Activated T-cell treated with anti-CD3 and anti-CD28 coated beads, Interleukin-2, amount 50 U/mL, for 24 hours (primary cell): ENCODE data around the gene GNPTG.

Experiments
- DNase-seq: peaks from one replicate; pipeline ENCODE4 v3.0.0-alpha.2; 2020
- H3K27ac Mint-ChIP-seq: 2 replicates; pipeline ENCODE4 v1.8.0; 2020; ENCODE audit warnings: mild to moderate bottlenecking, mixed read lengths
- H3K27me3 Mint-ChIP-seq: 2 replicates; pipeline ENCODE4 v1.8.0; 2020; ENCODE audit warnings: mixed read lengths
- H3K36me3 Mint-ChIP-seq: 2 replicates; pipeline ENCODE4 v1.8.0; 2020; ENCODE audit warnings: low read depth, mixed read lengths
- H3K4me1 Mint-ChIP-seq: 2 replicates; pipeline ENCODE4 v1.8.0; 2020; ENCODE audit warnings: low read depth, mixed read lengths
- H3K4me3 Mint-ChIP-seq: 2 replicates; pipeline ENCODE4 v1.8.0; 2020; ENCODE audit warnings: mild to moderate bottlenecking, moderate library complexity, mixed read lengths
- H3K9me3 Mint-ChIP-seq: 2 replicates; pipeline ENCODE4 v1.8.0; 2020; ENCODE audit warnings: mixed read lengths

Gene GNPTG

DNA sequence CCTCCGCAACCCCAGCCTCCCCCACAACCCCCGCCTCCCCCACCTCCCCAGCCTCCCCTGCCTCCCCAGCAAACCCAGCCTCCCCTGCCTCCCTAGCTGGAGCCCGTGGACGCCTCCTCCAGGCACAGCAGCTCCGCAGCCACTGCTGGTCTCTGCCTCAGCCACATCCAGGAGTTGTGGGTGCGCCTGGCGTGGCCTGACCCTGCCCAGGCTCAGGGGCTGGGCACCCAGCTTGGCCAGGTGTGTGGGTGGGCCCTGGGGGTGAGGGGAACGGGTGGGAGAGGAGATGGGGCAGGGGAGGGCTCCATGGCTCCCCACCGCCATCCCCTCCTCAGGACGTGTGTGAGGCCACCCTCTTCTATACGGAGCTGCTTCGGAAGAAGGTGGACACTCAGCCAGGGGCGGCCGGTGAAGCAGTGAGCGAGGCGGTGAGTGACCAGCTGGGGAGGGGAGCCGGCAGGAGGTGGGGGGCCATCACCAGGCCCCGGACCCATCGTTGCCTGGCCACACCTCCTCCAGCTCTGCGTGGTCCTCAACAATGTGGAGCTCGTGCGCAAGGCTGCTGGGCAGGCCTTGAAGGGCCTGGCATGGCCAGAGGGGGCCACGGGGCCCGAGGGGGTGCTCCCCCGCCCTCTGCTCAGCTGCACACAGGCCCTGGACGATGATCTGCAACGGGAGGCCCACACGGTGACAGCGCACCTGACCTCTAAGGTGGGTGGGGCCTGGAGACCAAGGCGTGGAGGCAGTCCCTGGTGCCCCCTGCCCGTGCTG lies 5.9 kb upstream of the GNPTG start:
- Mint-ChIP-seq H3K9me3 (no peaks in the 10 kb centered on the region), H3K4me1 (peaks cover 27% of the 10 kb centered on the region), H3K27me3 (no peaks in the 10 kb centered on the region), H3K27ac (no peak overlapping the region), H3K4me3 (no peak overlapping the region), H3K36me3 (peaks cover 27% of the 10 kb centered on the region)
- DNase-seq: no peak

DNA sequence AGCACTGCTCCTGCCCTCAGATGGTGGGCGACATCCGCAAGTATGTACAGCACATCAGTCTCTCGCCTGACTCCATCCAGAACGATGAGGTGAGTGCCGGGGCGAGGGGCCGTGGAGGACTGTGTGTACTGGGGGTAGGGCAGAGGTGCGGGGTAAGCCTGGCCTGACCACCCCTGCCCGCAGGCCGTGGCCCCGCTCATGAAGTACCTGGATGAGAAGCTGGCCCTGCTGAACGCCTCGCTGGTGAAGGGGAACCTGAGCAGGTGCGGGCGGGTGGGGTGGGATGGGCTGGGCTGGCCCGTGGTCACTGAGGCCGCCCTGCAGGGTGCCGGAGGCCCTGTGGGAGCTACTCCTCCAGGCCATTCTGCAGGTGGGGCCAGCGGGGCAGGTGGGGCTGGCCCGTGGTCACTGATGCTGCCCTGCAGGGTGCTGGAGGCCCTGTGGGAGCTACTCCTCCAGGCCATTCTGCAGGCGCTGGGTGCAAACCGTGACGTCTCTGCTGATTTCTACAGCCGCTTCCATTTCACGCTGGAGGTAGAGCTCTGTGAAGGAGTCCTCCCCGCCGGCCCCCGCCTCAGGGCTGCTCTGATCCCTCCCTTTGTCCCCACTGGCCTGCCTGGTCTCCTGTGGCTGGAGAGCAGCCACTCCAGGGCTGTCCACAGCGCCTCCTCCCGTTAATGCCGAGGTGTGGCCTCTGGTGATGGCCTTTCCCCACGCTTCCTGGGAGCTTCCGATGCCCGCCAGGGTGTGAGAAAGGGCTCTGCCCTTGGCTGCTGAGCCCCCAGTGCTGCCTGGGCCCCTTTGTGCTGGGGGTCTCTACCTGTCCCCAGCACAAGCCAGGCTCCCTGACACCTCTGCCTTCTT lies 5.1 kb upstream of the GNPTG start:
- H3K4me1 Mint-ChIP-seq: peaks cover 27% of the 10 kb centered on the region
- H3K36me3 Mint-ChIP-seq: peaks cover 31% of the 10 kb centered on the region
- no peaks in the 10 kb centered on the region for H3K9me3 Mint-ChIP-seq
- H3K27me3 Mint-ChIP-seq: no peaks in the 10 kb centered on the region
- DNase-seq: no peak
- no peak overlapping the region for H3K27ac Mint-ChIP-seq
- no peak overlapping the region for H3K4me3 Mint-ChIP-seq

DNA sequence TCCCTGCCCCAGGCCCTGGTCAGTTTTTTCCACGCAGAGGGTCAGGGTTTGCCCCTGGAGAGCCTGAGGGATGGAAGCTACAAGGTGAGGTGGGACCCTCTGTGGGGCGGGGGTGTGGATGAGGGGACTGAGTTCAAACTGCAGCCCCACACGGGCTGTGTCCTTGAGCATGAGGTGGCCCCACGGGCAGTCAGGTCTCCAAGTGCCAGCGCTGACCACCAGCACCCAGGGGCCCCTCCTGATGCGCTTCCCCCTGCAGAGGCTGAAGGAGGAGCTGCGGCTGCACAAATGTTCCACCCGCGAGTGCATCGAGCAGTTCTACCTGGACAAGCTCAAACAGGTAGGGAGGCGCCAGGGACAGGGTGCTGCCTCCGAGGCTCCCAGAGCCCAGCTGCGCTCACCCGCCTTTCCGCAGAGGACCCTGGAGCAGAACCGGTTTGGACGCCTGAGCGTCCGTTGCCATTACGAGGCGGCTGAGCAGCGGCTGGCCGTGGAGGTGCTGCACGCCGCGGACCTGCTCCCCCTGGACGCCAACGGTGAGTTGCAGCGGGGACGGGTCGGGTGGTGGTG lies 4.4 kb upstream of the GNPTG start:
- Mint-ChIP-seq H3K36me3 (peaks cover 35% of the 10 kb centered on the region), H3K27me3 (no peaks in the 10 kb centered on the region), H3K4me1 (peaks cover 25% of the 10 kb centered on the region), H3K27ac (no peak overlapping the region), H3K9me3 (no peaks in the 10 kb centered on the region), H3K4me3 (no peak overlapping the region)
- DNase-seq: no peak

DNA sequence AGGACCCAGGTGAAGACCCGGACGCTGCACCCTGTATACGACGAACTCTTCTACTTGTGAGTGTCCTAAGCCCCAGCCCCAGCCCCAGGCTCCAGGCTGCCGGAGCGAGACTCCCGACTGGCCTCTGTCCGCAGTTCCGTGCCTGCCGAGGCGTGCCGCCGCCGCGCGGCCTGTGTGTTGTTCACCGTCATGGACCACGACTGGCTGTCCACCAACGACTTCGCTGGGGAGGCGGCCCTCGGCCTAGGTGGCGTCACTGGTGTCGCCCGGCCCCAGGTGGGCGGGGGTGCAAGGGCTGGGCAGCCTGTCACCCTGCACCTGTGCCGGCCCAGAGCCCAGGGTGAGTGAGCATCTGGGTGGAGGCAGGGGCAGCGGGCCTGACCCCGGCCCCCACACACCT lies 3.8 kb upstream of the GNPTG start:
- DNase-seq: no peak
- Mint-ChIP-seq H3K36me3 (peaks cover 36% of the 10 kb centered on the region), H3K4me1 (peaks cover 22% of the 10 kb centered on the region), H3K27ac (no peak overlapping the region), H3K9me3 (no peaks in the 10 kb centered on the region), H3K27me3 (no peaks in the 10 kb centered on the region), H3K4me3 (no peak overlapping the region)

DNA sequence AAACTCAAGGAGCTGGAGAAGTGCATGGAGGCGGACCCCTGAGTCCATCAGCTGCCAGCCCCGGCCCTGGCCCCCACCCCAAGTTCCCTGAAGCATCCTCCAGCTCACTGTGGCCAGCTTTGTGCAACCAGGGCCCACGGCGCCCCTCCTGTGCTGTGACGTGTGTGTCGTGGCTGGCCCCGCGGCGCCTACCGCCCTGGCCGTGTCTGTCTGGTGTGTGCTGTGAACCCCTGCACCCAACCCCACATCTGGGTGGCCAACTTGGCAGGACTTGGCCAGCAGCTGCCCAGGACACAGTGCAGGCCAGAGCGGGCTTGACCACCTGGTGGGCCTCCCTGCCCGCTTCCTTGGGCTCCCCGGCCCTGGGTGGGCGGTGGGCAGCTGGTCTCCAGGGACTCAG lies 3.3 kb upstream of the GNPTG start:
- Mint-ChIP-seq H3K4me1 (peaks cover 22% of the 10 kb centered on the region), H3K9me3 (no peaks in the 10 kb centered on the region), H3K27me3 (no peaks in the 10 kb centered on the region), H3K4me3 (no peak overlapping the region), H3K36me3 (peaks cover 36% of the 10 kb centered on the region), H3K27ac (no peak overlapping the region)
- no peak for DNase-seq

DNA sequence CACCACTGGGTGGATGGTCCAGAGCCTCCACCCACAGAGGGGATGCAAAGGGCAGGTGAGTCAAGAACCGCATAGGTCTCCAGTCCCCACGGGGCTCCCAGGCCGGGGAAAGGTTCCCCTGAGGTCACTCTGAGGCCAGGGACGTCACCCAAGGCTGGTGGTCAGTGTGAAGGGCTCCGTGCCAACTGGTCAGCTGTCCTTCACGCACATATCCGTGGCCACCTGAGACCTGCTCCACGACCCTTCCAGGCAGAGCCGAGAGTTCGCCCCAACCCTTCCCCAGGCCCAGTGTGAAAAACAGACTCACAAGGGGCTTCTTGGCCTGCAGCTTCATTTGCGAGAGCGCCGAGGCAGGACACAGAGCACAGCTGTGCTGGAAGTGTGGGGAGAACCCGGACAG lies 2.8 kb upstream of the GNPTG start:
- H3K36me3 Mint-ChIP-seq: peaks cover 36% of the 10 kb centered on the region
- peaks cover 26% of the 10 kb centered on the region for H3K4me1 Mint-ChIP-seq
- no peak for DNase-seq
- H3K27ac Mint-ChIP-seq: peak overlapping the region; percentile 33
- H3K27me3 Mint-ChIP-seq: no peaks in the 10 kb centered on the region
- peak overlapping the region; percentile 6 for H3K4me3 Mint-ChIP-seq
- H3K9me3 Mint-ChIP-seq: no peaks in the 10 kb centered on the region

DNA sequence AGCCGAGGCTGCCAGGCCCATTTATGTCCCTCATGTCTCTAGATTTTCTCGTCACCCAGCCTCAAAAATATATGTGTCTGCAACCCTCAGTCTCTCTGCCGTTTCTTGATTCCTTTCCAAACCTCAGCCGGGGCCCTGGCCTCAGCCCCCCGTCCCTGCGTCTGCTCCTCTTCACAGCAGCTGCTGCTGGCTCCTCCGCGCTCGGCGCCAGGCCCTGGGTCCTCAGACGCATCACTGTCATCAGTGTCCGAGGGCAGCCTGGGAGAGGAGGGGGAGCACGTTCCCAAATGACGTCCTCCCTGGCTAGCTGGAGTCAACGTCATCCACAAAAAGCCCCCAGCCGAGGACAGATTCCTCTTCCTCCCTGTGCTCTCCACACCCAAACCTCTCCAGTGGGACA lies 2.4 kb upstream of the GNPTG start:
- Mint-ChIP-seq H3K36me3 (peaks cover 36% of the 10 kb centered on the region), H3K4me3 (peak overlapping the region; percentile 6), H3K9me3 (no peaks in the 10 kb centered on the region), H3K27me3 (no peaks in the 10 kb centered on the region), H3K4me1 (peaks cover 28% of the 10 kb centered on the region), H3K27ac (peak overlapping the region; percentile 33)
- no peak for DNase-seq

DNA sequence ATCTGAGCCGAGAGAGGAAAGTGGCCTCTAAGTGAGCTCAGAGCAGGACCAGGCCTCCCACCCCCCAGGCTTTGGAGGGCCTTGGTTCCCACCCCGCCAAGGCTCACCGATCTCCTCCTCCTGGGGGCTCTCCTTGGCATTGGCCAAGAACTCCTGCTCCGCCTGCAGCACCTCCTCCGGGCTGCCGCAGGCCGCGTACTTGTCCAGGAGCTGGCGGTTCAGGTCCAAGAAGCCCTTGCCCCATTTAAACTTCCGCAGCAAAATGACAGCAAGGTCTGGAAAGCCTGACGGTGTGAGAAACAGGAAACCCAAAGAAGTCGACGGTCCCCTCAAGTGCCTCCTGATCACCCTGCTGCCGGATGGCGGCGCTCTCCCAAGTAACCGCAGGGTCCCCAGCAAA lies 1.8 kb upstream of the GNPTG start:
- peaks cover 36% of the 10 kb centered on the region for H3K36me3 Mint-ChIP-seq
- peak overlapping the region; percentile 88 for H3K27ac Mint-ChIP-seq
- no peaks in the 10 kb centered on the region for H3K27me3 Mint-ChIP-seq
- DNase-seq: no peak
- H3K4me1 Mint-ChIP-seq: peaks cover 31% of the 10 kb centered on the region
- H3K9me3 Mint-ChIP-seq: no peaks in the 10 kb centered on the region
- H3K4me3 Mint-ChIP-seq: peak overlapping the region; percentile 85

DNA sequence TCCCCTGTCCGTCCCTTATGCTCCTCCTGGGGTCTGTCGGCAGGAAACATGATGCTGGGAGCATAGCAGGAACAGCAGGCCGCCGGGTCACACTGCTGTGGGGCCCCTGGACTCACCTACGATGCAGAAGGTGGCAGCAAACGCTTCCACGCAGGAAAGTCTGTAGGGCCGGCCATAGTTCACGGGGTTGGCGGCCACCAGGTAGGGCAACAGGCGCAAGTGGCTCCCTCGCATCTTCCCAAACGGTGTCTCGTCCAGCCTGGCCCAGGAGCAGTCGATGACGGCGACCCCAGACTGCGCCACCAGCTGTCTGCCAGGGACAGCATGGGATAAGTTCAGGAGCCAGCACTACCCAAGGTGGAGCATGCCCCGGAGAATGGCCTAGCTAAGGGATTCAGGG lies 1.0 kb upstream of the GNPTG start:
- H3K36me3 Mint-ChIP-seq: peaks cover 36% of the 10 kb centered on the region
- no peaks in the 10 kb centered on the region for H3K27me3 Mint-ChIP-seq
- no peak for DNase-seq
- H3K4me3 Mint-ChIP-seq: peak overlapping the region; percentile 85
- H3K9me3 Mint-ChIP-seq: no peaks in the 10 kb centered on the region
- peak overlapping the region; percentile 88 for H3K27ac Mint-ChIP-seq
- H3K4me1 Mint-ChIP-seq: peaks cover 37% of the 10 kb centered on the region

DNA sequence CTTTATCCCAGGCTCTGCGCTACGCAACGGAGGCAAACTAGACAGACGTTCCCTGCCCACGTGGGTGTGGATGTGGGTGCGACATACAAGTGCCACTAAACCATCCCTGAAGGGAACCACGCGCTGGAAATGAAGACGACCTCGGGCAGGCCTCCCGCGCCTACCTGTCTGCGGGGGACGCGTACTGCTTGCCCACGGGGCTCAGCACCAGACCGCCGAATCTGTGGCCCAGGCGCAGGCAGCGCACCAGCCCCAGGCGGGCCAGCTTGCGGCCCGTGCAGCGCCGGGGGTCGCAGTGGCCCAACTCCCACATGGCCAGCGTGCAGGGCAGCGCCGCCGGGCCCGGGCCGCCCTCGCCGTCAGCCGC lies 533 bp upstream of the GNPTG start:
- peak overlapping the region; percentile 85 for H3K4me3 Mint-ChIP-seq
- no peak for DNase-seq
- peaks cover 36% of the 10 kb centered on the region for H3K36me3 Mint-ChIP-seq
- H3K27me3 Mint-ChIP-seq: no peaks in the 10 kb centered on the region
- peaks cover 39% of the 10 kb centered on the region for H3K4me1 Mint-ChIP-seq
- no peaks in the 10 kb centered on the region for H3K9me3 Mint-ChIP-seq
- H3K27ac Mint-ChIP-seq: peak overlapping the region; percentile 88

DNA sequence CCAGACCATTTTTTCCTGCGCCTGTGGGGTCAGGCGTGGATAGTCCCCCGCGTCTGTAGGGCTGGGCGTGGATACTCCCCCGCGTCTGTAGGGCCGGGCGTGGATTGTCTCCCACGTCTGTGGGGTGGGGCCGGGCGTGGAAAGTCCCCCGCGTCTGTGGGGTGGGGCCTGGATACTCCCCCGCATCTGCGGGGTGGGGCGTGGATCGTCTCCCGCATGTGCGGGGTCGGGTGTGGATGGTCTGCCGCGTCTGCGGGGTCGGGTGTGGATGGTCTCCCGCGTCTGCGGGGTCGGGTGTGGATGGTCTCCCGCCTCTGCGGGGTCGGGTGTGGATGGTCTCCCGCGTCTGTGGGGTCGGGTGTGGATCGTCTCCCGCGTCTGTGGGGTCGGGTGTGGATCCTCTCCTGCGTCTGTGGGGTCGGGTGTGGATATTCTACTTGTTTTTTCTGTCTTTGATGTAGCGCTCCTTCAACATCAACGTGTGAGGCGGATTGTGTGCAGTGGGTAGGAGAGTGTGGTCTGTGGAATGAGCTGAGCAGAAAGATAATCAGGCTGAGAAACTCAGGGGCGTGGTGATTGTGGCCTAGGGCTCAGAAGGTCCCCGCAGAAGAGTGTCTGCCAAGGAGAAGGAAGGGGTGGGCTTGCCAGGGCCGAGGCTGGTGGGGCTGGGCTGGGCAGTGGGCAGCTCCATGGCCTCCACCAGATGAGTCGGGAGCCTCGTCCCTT lies 3.2 kb downstream of the GNPTG start:
- Mint-ChIP-seq H3K27ac (no peak overlapping the region), H3K9me3 (no peaks in the 10 kb centered on the region), H3K4me3 (no peak overlapping the region), H3K27me3 (no peaks in the 10 kb centered on the region), H3K36me3 (peaks cover 26% of the 10 kb centered on the region), H3K4me1 (peaks cover 42% of the 10 kb centered on the region)
- no peak for DNase-seq

DNA sequence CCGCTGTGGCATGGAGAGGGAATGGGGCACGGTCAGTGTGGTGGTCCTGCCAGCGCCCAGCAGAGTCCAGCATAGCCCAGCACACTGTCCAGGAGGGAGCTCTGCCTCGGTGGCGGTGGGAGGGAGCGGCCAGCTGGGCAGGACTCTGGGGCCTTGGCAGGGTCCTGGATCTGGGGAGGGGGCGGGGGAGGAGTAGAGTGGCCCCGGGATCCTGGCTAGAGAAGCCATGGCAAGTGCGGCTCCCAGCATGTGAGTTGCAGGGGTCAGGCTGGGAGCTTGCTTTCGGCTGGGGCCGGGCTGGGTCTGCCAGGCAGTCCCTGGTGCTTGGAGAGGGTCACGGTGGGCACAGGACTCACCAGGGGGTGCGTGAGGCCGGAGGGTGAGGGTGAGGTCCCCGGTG lies 3.9 kb downstream of the GNPTG start:
- Mint-ChIP-seq H3K4me1 (peaks cover 36% of the 10 kb centered on the region), H3K4me3 (no peak overlapping the region), H3K36me3 (peaks cover 26% of the 10 kb centered on the region), H3K27me3 (no peaks in the 10 kb centered on the region), H3K27ac (no peak overlapping the region), H3K9me3 (no peaks in the 10 kb centered on the region)
- DNase-seq: no peak

DNA sequence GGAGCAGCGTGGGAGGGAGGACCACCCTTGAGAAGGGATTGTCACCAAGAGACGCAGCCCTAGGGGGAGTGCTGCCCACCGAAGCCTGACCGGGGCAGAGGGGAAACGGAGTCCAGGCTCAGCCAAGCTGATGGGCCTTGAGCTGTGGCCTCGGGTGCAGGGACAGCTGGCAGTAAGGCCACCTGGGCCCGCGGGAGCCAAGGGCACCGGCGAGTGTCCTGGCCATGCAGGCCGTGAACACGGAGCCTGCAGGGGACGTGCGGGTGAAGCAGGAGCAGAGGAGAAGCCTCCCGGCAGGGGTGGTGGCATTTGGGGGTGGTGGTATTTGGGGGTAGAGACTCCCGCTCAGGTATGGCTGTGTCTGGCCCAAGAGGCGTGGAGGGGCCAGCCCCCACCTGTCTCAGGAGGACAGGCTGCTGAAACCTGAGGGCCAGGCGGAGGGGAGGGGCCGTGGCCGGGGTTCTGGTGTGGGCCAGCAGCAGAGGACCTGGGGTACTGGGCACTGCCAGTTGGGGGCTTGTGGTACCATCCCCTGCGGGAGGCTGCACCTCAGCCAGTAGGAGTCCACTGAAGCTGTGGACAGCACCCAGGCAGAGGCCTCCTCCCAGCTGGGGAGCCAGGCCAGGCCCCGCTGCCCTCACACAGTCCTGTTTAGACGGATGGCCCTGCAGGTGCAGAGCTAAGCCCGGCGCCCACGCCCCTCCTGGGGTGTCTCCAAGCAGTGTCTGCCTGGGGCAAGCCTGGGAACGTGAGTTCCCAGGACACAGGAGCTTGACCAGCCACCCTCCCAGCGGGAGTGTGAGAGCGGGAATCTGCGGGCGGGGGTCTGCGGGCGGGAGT lies 4.5 kb downstream of the GNPTG start:
- H3K4me3 Mint-ChIP-seq: no peak overlapping the region
- H3K27me3 Mint-ChIP-seq: no peaks in the 10 kb centered on the region
- DNase-seq: no peak
- no peak overlapping the region for H3K27ac Mint-ChIP-seq
- H3K36me3 Mint-ChIP-seq: peaks cover 28% of the 10 kb centered on the region
- H3K4me1 Mint-ChIP-seq: peaks cover 33% of the 10 kb centered on the region
- H3K9me3 Mint-ChIP-seq: no peaks in the 10 kb centered on the region
